Measurements from ENCODE around the gene ACVR1B. TPM values are rescaled to one million over a fixed set of nuclear protein-coding genes. Genes with fewer than 3 reads are reported as not detected.

The ACVR1B gene
- total and polyA plus RNA-seq, 2 experiments from 2014 or later = 5.7 to 22.4 TPM

DNA sequence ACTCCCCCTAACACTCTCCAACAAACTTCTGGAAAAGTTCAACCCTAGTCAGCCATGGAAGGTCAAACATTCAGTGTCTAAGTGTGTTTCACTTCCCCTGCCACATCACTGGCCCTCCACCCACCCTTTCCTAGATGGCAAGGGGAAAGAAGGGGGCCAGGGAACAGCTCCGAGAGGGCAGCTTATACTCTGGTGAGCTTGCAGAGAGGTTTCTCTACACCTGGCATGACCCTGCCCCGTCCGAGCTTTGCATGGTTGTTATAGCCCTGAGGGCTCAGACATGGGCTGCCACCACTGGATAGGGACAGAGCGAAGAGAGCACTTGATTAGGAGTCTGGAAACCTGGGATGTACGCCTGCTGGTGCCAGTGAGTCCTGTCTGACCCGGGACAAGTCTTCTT lies 40.2 kb upstream of the ACVR1B start:
- Histone ChIP-seq H3K27me3 (no peaks in the 10 kb centered on the region), H3K79me2 (no peaks in the 10 kb centered on the region), H4K20me1 (ENCODE audit: insufficient read depth, poor library complexity, severe bottlenecking) (no peaks in the 10 kb centered on the region), H3K4me3 (no peak overlapping the region), H3K27ac (peak overlapping the region; percentile 55), H3K36me3 (replicated peaks; ENCODE audit: insufficient read depth, low read depth) (no peaks in the 10 kb centered on the region), H3K9me2 (replicated peaks; ENCODE audit: insufficient read depth) (no peaks in the 10 kb centered on the region), H3K4me2 (peak overlapping the region; percentile 20), H2AFZ (no peak overlapping the region), H3K4me1 (ENCODE audit: insufficient read depth) (peaks cover 22% of the 10 kb centered on the region), H3K9me3 (ENCODE audit: low read depth) (no peaks in the 10 kb centered on the region)
- 73% methylated on average over 6 of the region's 6 CpGs for WGBS (ENCODE audit: low lambda C conversion rate, missing lambda C conversion rate)
- DNase-seq (ENCODE audit: low spot score) = no peak
- TF ChIP-seq EZH2 (IDR thresholded peaks at IDR 0.05; ENCODE audit: borderline replicate concordance) (no peak), EZH2phosphoT487 (IDR thresholded peaks at IDR 0.05; ENCODE audit: low read depth, severe bottlenecking, unreplicated experiment) (no peak)
- TF ChIP-seq, protein P1, sequence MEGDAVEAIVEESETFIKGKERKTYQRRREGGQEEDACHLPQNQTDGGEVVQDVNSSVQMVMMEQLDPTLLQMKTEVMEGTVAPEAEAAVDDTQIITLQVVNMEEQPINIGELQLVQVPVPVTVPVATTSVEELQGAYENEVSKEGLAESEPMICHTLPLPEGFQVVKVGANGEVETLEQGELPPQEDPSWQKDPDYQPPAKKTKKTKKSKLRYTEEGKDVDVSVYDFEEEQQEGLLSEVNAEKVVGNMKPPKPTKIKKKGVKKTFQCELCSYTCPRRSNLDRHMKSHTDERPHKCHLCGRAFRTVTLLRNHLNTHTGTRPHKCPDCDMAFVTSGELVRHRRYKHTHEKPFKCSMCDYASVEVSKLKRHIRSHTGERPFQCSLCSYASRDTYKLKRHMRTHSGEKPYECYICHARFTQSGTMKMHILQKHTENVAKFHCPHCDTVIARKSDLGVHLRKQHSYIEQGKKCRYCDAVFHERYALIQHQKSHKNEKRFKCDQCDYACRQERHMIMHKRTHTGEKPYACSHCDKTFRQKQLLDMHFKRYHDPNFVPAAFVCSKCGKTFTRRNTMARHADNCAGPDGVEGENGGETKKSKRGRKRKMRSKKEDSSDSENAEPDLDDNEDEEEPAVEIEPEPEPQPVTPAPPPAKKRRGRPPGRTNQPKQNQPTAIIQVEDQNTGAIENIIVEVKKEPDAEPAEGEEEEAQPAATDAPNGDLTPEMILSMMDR (IDR thresholded peaks at IDR 0.05; ENCODE audit: poor library complexity) = no peak

DNA sequence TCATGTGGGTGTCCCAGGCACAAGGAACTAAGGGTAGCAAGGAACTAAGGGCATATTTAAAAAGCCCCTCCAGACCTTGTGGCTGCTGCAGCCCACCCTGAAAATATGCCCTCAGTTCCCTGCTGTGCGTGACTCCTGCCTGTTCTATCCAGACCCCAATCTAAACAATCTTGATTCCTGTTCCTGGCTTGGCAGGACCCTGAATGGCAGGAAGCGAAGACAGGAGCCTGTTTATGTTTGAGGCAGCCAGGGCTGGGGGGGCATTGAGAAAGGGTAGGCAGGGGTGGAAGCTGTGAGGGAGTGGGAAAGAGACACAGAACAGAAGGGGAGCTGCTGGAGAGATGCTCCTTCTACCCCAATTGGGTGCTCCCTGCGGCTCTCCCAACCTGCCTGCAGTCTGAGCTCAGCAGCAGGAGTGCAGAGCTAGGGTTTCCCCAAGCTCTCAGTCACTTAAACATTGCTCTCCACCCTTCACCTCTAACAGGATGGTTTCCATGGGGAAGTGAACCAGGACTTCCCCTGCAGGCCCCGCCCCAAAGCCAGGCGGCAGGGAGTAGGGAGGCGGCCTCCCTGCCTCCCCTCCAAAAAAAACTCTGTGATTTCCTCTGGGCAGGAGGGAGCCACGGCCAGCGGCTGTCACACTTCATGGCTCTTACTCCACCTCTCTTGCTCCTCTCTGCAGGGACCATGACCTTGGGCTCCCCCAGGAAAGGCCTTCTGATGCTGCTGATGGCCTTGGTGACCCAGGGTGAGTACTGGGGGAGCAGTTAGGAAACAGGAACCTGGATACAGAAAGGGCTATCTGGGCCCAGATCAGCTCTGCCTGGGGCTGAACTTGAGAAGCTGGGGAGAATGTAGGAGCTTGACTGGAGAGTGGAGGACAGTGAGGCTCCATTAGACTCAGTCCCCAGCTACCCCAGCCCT lies 39.4 kb upstream of the ACVR1B start:
- Histone ChIP-seq H4K20me1 (ENCODE audit: insufficient read depth, poor library complexity, severe bottlenecking) (no peaks in the 10 kb centered on the region), H3K4me3 (no peak overlapping the region), H3K4me1 (ENCODE audit: insufficient read depth) (peaks cover 20% of the 10 kb centered on the region), H2AFZ (no peak overlapping the region), H3K9me3 (ENCODE audit: low read depth) (no peaks in the 10 kb centered on the region), H3K4me2 (peak overlapping the region; percentile 20), H3K9me2 (replicated peaks; ENCODE audit: insufficient read depth) (no peaks in the 10 kb centered on the region), H3K27ac (peak overlapping the region; percentile 55), H3K36me3 (replicated peaks; ENCODE audit: insufficient read depth, low read depth) (no peaks in the 10 kb centered on the region), H3K27me3 (no peaks in the 10 kb centered on the region), H3K79me2 (no peaks in the 10 kb centered on the region)
- WGBS (ENCODE audit: low lambda C conversion rate, missing lambda C conversion rate) = 52% methylated on average over 7 of the region's 8 CpGs
- no peak for TF ChIP-seq EZH2 (IDR thresholded peaks at IDR 0.05; ENCODE audit: borderline replicate concordance)
- TF ChIP-seq, protein P1 (IDR thresholded peaks at IDR 0.05; ENCODE audit: poor library complexity) = no peak
- no peak for TF ChIP-seq EZH2phosphoT487 (IDR thresholded peaks at IDR 0.05; ENCODE audit: low read depth, severe bottlenecking, unreplicated experiment)
- DNase-seq (ENCODE audit: low spot score) = no peak

DNA sequence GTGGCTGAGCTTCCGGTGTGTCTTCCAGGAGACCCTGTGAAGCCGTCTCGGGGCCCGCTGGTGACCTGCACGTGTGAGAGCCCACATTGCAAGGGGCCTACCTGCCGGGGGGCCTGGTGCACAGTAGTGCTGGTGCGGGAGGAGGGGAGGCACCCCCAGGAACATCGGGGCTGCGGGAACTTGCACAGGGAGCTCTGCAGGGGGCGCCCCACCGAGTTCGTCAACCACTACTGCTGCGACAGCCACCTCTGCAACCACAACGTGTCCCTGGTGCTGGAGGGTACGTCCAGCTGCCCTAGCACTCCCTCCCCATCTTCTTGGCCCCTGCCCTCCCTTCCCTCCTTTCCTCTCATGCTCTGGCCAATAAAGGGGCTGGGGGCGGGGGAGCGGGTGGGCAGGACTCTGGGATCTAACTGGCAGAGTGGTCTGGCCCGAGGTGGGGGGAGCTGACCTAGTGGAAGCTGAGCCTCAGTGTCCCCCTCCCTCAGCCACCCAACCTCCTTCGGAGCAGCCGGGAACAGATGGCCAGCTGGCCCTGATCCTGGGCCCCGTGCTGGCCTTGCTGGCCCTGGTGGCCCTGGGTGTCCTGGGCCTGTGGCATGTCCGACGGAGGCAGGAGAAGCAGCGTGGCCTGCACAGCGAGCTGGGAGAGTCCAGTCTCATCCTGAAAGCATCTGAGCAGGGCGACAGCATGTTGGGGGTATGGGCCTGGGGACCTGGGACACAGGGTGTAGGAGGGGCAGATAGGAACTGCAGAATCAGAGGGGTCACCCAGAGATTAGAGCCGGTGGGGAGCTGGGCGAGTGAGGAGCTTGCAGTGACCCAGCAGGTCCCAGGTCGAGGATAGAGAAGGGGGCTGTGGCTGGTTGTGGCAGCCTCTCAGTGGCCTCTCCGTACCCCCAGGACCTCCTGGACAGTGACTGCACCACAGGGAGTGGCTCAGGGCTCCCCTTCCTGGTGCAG lies 38.1 kb upstream of the ACVR1B start:
- H4K20me1 ChIP-seq (ENCODE audit: insufficient read depth, poor library complexity, severe bottlenecking) = no peaks in the 10 kb centered on the region
- WGBS (ENCODE audit: low lambda C conversion rate, missing lambda C conversion rate) = 88% methylated on average over 23 of the region's 30 CpGs
- no peak overlapping the region for H3K27ac ChIP-seq
- no peak overlapping the region for H3K4me2 ChIP-seq
- H3K4me1 ChIP-seq (ENCODE audit: insufficient read depth) = peaks cover 30% of the 10 kb centered on the region
- no peak overlapping the region for H2AFZ ChIP-seq
- no peaks in the 10 kb centered on the region for H3K27me3 ChIP-seq
- H3K9me3 ChIP-seq (ENCODE audit: low read depth) = no peaks in the 10 kb centered on the region
- TF ChIP-seq EZH2phosphoT487 (IDR thresholded peaks at IDR 0.05; ENCODE audit: low read depth, severe bottlenecking, unreplicated experiment) (no peak), EZH2 (IDR thresholded peaks at IDR 0.05; ENCODE audit: borderline replicate concordance) (no peak)
- TF ChIP-seq, protein P1 (IDR thresholded peaks at IDR 0.05; ENCODE audit: poor library complexity) = no peak
- no peak overlapping the region for H3K4me3 ChIP-seq
- no peaks in the 10 kb centered on the region for H3K36me3 ChIP-seq (replicated peaks; ENCODE audit: insufficient read depth, low read depth)
- H3K79me2 ChIP-seq = no peaks in the 10 kb centered on the region
- no peak for DNase-seq (ENCODE audit: low spot score)
- H3K9me2 ChIP-seq (replicated peaks; ENCODE audit: insufficient read depth) = no peaks in the 10 kb centered on the region
